HK-2 (cell line): ENCODE measurements around the gene MRPL17.

Experiments used
- DNase-seq: peaks from one replicate; pipeline ENCODE4 v3.0.0-alpha.2; 2018; ENCODE audit not compliant: unreplicated experiment

MRPL17 gene

DNA sequence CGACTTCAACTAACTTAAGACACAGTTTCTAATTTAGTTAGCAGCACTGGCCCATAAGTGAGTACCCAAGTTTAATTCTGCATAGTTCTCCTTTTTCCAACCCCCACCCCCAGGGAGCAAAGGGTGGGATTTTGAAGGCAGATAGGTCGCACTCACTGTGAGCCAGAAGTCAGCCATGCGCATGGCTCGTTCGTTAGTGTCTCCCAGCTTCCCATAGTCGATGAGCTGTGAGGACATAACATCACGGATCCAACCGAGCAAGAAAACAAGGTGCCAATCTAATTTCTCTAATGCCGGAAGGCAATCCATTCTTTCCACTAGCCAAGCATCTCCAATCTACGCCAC lies 577 bp downstream of the MRPL17 start:
- no peak for DNase-seq

GRCh38 chr11:6681949-6682348 lies 1.2 kb downstream of the MRPL17 start:
- no peak for DNase-seq

- DNase-seq = no peak
Measured at GRCh38 chr11:6681505-6681904, 1.6 kb downstream of the MRPL17 start.

- no peak for DNase-seq
Measured at GRCh38 chr11:6677018-6677417, 6.1 kb downstream of the MRPL17 start.

- DNase-seq = no peak
Measured at GRCh38 chr11:6674862-6675261, 8.3 kb downstream of the MRPL17 start.

GRCh38 chr11:6674219-6674597 lies 8.9 kb downstream of the MRPL17 start:
- DNase-seq = no peak

DNA sequence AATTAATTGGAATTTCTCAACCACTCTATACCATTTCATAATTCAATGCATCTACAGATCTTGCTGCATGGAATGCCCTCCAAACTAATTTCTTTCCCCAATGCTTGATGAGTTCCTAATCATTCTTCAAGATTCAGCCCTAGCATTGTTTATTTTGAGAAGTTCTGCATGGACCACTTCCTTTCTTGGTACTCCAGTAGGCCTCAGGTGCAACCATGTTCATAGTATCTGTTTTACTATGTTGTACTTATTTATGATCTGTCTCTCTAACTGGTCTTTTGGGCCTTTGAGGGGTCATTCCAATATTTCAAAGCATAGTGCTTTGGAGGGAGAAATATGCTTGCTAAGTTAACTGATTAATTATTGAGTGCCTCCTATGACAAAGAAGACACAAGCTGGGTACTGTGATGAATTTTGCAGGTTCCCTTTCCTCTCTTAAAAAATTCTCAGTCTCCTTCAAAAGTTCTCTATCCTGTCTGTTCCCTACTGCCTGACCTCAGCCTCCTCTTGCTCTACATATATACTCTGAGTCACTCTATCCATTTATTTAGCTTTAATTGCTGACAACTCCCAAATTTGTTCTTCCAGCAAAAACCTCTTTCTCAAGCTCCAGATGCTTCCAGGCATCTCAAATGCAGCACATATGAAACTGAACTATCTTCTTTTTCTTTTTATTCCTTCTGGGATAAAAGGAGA lies 9.5 kb downstream of the MRPL17 start:
- no peak for DNase-seq

DNA sequence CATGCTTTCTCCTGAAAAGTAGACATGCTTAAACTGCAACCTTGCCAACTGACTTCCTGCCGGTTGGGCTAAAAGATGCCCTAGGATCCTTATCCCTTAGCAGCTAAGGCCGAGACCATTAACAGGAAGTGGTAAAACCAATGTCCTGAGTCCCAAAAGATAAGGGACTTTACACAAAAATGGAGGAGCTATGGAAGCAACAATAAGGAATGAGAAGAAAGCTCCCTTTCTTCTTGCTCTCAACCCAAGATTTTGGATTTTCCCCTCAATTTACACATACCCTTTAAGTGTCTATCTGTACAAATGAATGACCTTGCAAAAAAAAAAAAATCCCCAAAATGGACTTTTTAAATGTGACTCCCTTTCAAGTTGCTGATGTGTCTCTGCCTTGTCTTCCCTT lies 11.1 kb downstream of the MRPL17 start:
- no peak for DNase-seq

GRCh38 chr11:6670202-6670830 lies 12.8 kb downstream of the MRPL17 start:
- no peak for DNase-seq

DNA sequence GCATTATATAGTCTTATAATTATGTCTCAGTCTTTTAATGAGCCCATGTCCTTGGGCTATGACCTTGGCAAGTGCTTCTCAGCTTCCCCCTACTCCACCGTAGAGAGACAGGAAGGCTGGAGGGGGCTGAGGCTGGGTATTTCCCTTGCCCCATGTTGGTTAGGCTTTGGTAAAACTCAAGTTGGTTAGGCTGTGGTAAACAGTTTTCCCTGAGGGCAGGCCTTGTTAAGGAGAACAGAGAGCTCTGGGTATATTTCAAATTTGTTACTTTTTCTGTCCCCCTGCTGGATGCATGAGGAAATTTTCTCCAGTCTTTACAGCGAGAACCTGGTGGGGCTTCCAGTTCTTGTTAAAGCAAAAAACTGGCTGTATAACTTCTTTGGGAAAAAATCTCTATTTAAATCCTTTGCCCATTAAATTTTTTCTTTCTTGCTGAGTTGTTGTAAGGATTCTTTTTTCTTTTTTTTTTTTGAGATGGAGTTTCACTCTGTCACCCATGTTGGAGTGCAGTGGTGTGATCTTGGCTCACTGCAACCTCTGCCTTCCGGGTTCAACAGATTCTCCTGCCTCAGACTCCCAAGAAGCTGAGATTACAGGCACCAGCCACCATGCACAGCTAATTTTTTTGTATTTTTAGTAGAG lies 15.3 kb downstream of the MRPL17 start:
- no peak for DNase-seq

- no peak for DNase-seq
Measured at GRCh38 chr11:6666302-6667183, 16.6 kb downstream of the MRPL17 start.

- DNase-seq = no peak
Measured at GRCh38 chr11:6664551-6664950, 18.6 kb downstream of the MRPL17 start.

DNA sequence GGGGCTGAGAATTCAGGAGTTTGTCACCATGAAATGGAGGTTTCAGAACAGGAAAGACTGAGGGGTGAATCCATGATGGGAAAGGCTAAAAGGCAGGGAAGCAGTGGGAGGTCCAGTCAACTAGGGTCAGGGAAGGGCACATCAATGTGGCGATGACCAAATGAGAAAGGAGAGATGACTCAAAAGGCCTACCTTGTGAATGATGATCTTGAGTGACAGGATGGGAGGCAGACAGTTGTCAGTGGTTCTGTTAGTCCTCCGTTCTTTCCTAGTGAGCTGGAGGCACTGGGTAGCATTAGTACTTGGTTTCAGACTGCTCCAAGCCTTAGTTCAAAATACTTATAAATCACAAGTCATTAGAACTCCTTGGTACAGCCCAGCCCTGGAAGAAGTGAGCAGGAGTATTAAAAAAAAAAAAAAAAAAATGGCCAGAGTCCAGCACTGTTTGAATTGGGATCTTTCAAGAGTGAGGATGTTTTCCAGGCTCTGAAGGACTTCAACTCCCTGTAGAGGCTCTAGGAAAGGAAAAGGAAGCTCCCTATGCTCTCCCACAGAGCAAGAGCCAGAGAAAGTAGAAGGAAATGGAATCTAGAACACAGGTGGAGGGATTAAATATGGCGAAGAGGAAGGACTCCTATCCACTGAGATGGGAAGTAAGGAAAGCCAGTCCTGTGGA lies 19.2 kb downstream of the MRPL17 start:
- no peak for DNase-seq

DNA sequence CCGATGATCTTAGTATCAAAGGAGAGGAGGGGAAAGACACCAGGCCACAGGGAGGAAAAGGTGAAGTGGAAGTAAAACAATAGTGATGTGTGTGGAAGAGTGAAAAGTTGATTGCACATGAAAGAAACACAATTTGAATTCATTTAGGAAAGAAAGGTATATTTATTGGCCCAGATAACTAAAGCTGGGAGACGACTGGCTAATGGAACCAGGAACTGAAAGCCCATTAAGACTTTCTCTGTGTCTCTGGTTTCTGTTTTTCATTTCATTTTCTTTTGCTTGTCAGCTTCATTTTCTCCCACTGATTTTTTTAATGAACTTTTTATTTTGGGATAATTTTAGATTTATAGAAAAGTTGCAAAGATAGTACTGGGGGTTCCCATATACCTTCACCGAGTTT lies 22.4 kb downstream of the MRPL17 start:
- DNase-seq = no peak

DNA sequence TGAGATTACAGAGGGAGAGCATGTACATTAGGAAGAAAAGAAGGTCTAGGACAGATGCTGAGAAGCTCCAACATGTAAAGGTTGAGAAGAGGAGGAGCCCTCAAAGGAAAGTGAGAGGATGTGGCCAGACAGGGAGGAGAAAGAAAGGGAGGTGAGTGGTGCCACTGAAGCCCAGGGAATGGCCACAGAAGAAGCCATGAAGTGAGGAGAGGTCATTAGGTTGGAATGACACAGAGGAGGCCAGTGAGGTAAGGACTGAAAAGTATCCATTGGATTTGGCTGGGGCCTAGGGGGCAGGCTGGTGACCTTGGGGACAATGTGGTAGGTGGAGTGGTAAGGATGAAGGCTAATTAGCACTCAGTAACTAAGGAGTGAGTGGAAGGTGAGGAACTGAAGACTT lies 24.5 kb downstream of the MRPL17 start:
- no peak for DNase-seq

DNA sequence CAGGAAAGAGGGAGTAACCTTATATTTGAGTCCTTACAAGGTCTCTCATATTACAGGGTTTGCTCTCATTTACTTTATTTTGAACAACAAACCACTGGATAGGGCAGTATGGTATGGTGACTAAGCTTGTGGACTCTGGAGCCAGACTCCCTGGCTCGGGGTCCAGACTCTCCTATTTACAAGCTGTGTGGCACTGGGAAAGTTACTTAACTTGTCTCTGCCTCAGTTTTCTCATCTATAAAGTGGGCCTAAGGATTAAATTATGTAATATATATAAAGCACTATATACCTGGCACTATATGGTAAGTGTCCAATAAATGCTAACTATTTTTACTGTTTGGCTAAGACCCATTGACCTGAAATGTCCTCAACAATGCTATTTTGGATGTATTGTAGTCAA lies 25.8 kb downstream of the MRPL17 start:
- no peak for DNase-seq

DNA sequence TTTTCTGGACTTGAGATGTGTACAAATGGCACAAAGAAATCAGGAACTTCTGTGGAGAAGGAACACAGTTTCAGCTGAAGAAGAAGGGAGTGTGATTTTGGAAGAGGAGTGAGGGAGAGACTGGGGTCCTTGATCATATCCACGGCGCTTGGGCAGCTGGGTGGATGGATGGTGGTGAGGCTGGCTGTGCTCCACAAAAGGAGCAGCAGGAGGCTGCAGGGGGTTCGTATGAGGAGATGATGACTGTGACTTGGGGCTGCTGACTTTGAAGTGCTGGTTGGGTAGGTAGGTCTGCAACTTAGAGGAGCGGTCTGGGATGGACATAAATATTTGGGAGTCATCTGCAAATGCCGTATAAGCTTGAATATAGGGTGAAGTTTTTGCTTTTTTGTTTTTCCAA lies 26.2 kb downstream of the MRPL17 start:
- no peak for DNase-seq

DNA sequence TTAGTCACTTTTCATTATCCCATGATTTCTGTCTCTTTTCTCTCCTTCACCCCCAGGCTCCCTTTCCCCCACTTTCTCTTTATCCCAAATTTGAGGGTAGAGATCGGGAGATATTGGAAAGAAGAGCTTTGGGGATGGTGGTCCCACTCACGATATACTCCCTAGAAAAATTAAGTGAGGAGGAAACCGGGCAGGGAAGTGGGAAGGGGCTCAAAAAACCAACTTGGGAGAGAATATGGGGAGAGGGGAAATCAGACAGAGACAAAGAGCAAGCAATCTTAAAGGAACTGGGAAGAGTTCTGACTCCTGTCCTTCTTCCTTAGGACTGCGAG lies 26.6 kb downstream of the MRPL17 start:
- no peak for DNase-seq

DNA sequence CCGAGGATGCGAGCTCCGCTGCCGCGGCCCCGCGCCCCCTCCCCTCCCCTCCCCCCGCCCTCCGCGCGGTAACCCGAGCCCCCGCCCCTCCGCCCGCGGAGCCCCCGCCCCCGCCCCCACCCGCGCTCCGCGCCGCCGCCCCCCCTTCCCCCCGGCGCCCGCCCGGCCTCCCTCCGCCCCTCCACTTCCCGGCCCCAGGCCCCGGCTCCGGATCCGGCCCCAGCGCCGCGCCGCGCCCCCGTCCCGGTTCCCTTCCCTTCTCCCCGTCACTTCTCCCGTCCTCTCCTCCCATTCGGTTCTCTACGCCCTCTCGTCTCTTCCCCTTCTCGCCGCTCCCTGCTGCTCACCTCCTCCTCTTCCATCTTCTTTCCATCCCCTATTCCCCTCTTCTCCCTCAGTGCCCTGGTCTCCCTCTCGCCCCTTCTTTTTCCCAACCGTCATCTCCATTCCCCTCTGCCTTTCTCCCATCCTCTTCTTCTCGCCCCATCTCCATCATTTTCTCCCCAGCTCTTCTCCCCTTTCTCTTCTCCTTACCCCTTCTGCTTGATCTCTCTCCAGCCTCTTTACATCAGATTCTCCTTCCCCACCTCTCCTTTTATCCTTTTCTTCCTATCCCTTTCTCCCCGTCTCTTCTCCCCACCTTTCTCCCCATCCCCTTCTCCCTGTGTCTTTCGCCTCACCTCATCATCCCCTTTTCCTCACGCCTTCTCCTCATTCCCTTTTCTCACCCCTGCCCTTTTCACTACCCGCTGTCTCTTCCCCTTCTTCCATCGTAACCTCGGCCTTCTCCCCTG lies 27.2 kb downstream of the MRPL17 start, which contains the start of gene DCHS1:
Gene DCHS1, minus strand, starts transcription at position 20 of the 794 bp plus-strand sequence. CDS start 14,196 bp downstream, outside the sequence.
- DNase-seq = no peak

DNA sequence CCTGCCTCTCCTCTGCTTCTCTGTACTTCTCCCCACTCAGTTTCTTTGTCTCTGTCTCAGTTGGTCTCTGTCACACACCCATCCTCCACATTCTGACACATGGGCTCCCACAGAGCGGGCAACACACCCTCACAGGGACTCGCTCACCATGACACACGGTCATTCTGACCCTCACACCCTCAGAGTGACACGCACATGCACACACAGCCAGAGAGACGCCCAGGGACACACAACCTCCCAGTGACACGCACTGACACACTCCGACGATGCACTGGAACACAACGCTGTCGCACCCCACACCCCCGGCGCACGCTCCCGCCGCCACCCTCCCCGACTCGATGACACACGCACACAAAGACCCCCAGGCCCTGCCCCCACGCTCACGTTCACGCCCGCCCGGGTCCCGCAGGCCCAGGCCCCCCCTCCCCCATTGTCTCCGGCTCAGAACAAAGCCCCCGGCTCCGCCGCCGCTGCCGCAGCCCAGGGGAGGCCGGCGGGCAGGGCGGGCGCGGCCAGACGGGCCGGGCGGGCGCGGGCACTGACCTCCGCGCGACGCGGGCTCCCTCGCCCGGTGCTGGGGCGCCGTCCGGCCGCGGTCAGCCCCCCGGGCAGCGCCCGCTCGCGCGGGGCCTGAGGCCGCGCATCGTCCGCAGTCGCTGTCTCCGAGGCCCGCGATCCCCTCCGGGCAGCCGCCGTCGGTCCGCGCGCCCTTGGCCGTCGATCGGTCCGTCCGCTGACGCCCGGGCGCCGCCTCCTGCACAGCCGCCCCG lies 27.9 kb downstream of the MRPL17 start:
- DNase-seq = no peak
